DOHH2 (cell line): ENCODE data around the gene DCUN1D3.

Source experiments
- H3F3A ChIP-seq: fragments of 200-600 bp; sonication (generic), shearing (Covaris generic); 2 replicates; pipeline ENCODE4 v1.6.0; 2016; ENCODE audit warnings: antibody characterized with exemption, mild to moderate bottlenecking; ENCODE audit not compliant: control insufficient read depth, insufficient read depth
- H3K27ac ChIP-seq: fragments of 200-600 bp; sonication (generic); 2 replicates; pipeline ENCODE4 v1.5.1; 2014; ENCODE audit warnings: low read depth, mild to moderate bottlenecking, low read length, moderate library complexity
- H3K27me3 ChIP-seq: fragments of 200-600 bp; sonication (generic); 2 replicates; pipeline ENCODE4 v1.6.1; 2014; ENCODE audit warnings: mild to moderate bottlenecking, low read length, mixed read lengths; ENCODE audit not compliant: control insufficient read depth
- H3K36me3 ChIP-seq: fragments of 200-600 bp; sonication (generic); 2 replicates; pipeline ENCODE4 v1.6.1; 2014; ENCODE audit warnings: mild to moderate bottlenecking, low read length, moderate library complexity, mixed read lengths; ENCODE audit not compliant: control insufficient read depth
- H3K4me1 ChIP-seq: fragments of 200-600 bp; sonication (generic); 2 replicates; pipeline ENCODE4 v1.6.1; 2014; ENCODE audit warnings: mild to moderate bottlenecking, low read length, mixed read lengths; ENCODE audit not compliant: control insufficient read depth
- H3K4me2 ChIP-seq: fragments of 200-600 bp; sonication (generic); 2 replicates; pipeline ENCODE4 v1.6.0; 2014; ENCODE audit warnings: mild to moderate bottlenecking, low read length, moderate library complexity
- H3K4me3 ChIP-seq: fragments of 200-600 bp; sonication (generic); 2 replicates; pipeline ENCODE4 v1.5.1; 2014; ENCODE audit warnings: mild to moderate bottlenecking, low read length, mixed read lengths
- H3K79me2 ChIP-seq: fragments of 200-600 bp; sonication (generic); 2 replicates; pipeline ENCODE4 v1.6.1; 2014; ENCODE audit warnings: mild to moderate bottlenecking, low read length, mixed read lengths; ENCODE audit not compliant: control insufficient read depth
- H3K9me2 ChIP-seq: fragments of 200-600 bp; sonication (generic); replicated peaks from 2 replicates; pipeline ENCODE4 v1.6.1; 2014; ENCODE audit warnings: mild to moderate bottlenecking, low read length, mixed read lengths; ENCODE audit not compliant: control insufficient read depth
- H3K9me3 ChIP-seq: fragments of 200-600 bp; sonication (generic); 2 replicates; pipeline ENCODE4 v1.6.1; 2014; ENCODE audit warnings: antibody characterized with exemption, low read length, mixed read lengths; ENCODE audit not compliant: control insufficient read depth, insufficient read depth
- H4K20me1 ChIP-seq: fragments of 200-600 bp; sonication (generic); 2 replicates; pipeline ENCODE4 v1.6.0; 2014; ENCODE audit warnings: low read depth, mild to moderate bottlenecking, antibody characterized with exemption, low read length, moderate library complexity; ENCODE audit not compliant: control insufficient read depth, insufficient read depth
- EZH2phosphoT487 ChIP-seq: fragments of 200-600 bp; sonication (generic); IDR thresholded peaks from 2 replicates; pipeline ENCODE4 v1.6.1; 2017; ENCODE audit warnings: borderline replicate concordance, mild to moderate bottlenecking, antibody characterized with exemption, low read length, moderate library complexity, mixed read lengths
- TF ChIP-seq, protein P1 (sequence below): fragments of 200-600 bp; sonication (generic); IDR thresholded peaks from one replicate; pipeline ENCODE4 v1.5.1; 2014; ENCODE audit warnings: antibody characterized with exemption, mild to moderate bottlenecking, low read depth, low read length; ENCODE audit not compliant: poor library complexity, severe bottlenecking

Gene DCUN1D3

DNA sequence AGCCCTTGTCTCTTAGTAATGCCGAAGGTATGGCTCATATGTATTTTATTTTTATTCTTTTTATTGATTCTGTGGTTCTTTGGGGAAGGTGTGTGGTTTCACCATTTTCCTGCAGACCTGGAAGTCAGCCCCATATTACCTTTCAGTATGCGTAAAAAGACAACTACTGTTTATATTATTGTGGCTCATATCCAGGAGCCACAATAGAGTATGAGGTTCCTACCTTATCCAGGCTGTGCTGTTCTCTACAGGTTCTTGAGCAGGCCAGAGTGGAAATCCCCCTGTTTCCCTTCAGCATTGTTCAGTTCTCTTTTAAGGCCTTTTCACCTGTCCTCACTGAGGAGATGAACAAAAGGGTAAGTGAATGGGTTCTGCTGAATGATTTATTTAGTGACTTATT, 60.7 kb downstream of the DCUN1D3 start:
- H3K36me3 ChIP-seq: peaks cover 40% of the 10 kb centered on the region
- TF ChIP-seq, protein P1, sequence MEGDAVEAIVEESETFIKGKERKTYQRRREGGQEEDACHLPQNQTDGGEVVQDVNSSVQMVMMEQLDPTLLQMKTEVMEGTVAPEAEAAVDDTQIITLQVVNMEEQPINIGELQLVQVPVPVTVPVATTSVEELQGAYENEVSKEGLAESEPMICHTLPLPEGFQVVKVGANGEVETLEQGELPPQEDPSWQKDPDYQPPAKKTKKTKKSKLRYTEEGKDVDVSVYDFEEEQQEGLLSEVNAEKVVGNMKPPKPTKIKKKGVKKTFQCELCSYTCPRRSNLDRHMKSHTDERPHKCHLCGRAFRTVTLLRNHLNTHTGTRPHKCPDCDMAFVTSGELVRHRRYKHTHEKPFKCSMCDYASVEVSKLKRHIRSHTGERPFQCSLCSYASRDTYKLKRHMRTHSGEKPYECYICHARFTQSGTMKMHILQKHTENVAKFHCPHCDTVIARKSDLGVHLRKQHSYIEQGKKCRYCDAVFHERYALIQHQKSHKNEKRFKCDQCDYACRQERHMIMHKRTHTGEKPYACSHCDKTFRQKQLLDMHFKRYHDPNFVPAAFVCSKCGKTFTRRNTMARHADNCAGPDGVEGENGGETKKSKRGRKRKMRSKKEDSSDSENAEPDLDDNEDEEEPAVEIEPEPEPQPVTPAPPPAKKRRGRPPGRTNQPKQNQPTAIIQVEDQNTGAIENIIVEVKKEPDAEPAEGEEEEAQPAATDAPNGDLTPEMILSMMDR: no peak
- TF ChIP-seq EZH2phosphoT487: no peak

DNA sequence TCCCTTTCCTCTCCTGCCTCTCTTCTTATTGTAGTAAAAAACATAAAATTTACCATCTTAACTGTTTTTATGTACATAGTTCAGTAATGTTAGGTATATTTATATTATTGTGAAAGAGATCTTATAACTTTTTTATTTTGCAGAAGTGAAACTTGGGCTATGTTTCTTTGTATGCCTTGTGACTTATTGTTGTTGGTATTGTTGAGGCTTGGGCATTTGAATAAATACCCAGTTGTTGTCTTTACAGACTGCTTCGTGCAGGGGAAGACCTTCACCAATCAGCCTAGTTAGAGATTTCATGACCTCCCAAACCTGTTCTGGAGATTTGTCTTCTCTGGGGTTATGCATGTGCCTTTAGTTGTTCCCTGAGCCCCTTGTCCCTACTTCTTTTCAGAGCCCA, 61.9 kb downstream of the DCUN1D3 start:
- Histone ChIP-seq H3K27ac (no peak overlapping the region), H3K79me2 (no peaks in the 10 kb centered on the region), H3K4me3 (no peak overlapping the region), H3K4me2 (peak overlapping the region; percentile 7; the same call in 1 of the 2 replicates), H3K27me3 (no peaks in the 10 kb centered on the region), H4K20me1 (no peaks in the 10 kb centered on the region), H3K4me1 (peaks cover 13% of the 10 kb centered on the region), H3K9me2 (no peaks in the 10 kb centered on the region), H3K36me3 (peaks cover 40% of the 10 kb centered on the region), H3K9me3 (no peaks in the 10 kb centered on the region), H3F3A (no peaks in the 10 kb centered on the region)
- TF ChIP-seq, protein P1: no peak
- no peak for TF ChIP-seq EZH2phosphoT487

More for the DNA sequence above, 60.7 kb downstream of the DCUN1D3 start:
- no peaks in the 10 kb centered on the region for H4K20me1 ChIP-seq
- H3K4me2 ChIP-seq: no peak overlapping the region
- H3F3A ChIP-seq: no peaks in the 10 kb centered on the region
- H3K79me2 ChIP-seq: no peaks in the 10 kb centered on the region
- no peak overlapping the region for H3K4me3 ChIP-seq
- no peaks in the 10 kb centered on the region for H3K9me2 ChIP-seq
- H3K4me1 ChIP-seq: peaks cover 13% of the 10 kb centered on the region
- no peaks in the 10 kb centered on the region for H3K9me3 ChIP-seq
- no peaks in the 10 kb centered on the region for H3K27me3 ChIP-seq
- H3K27ac ChIP-seq: no peak overlapping the region

DNA sequence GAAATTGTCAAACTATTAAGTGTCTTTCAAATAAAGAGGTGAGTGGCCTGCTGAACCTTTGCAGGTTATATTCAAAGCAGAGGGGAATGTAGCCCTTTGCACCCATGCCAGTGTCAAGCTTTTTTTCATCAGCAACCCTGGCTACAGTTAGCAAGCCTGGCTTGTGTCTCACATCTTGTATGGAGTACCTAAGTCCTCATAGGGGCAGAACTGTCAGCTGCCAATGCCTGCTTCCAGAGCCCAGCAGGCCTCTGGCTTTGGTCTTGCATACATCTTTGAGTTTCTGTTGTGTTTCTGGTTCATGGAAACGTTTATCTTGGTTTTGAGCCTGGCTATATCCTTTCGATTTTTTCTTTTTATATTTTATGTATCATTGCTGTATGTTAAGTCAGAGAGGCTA, 67.1 kb downstream of the DCUN1D3 start:
- H3K4me3 ChIP-seq: no peak overlapping the region
- H3K36me3 ChIP-seq: peaks cover 27% of the 10 kb centered on the region
- H3K9me2 ChIP-seq: no peaks in the 10 kb centered on the region
- H4K20me1 ChIP-seq: no peaks in the 10 kb centered on the region
- TF ChIP-seq, protein P1: no peak
- no peak for TF ChIP-seq EZH2phosphoT487
- no peak overlapping the region for H3K4me2 ChIP-seq
- no peaks in the 10 kb centered on the region for H3K27me3 ChIP-seq
- H3K4me1 ChIP-seq: peaks cover 5% of the 10 kb centered on the region
- H3F3A ChIP-seq: no peaks in the 10 kb centered on the region
- H3K9me3 ChIP-seq: no peaks in the 10 kb centered on the region
- H3K27ac ChIP-seq: no peak overlapping the region
- no peaks in the 10 kb centered on the region for H3K79me2 ChIP-seq
